Measurements from ENCODE around the gene AIP. TPM values are rescaled to one million over a fixed set of nuclear protein-coding genes. Genes with fewer than 3 reads are reported as not detected.

The AIP gene
- polyA plus RNA-seq, 4 donors = 58.4 to 79.5 (median 70.7) TPM

GRCh38 chr11:67491276-67492068, 8.6 kb downstream of the AIP start:
- no peak for DNase-seq (ENCODE audit: low read depth in 4 of 4, low spot score in 2 of 4)

GRCh38 chr11:67492069-67492727, 9.4 kb downstream of the AIP start:
- no peak for DNase-seq (ENCODE audit: low read depth in 4 of 4, low spot score in 2 of 4)

DNA sequence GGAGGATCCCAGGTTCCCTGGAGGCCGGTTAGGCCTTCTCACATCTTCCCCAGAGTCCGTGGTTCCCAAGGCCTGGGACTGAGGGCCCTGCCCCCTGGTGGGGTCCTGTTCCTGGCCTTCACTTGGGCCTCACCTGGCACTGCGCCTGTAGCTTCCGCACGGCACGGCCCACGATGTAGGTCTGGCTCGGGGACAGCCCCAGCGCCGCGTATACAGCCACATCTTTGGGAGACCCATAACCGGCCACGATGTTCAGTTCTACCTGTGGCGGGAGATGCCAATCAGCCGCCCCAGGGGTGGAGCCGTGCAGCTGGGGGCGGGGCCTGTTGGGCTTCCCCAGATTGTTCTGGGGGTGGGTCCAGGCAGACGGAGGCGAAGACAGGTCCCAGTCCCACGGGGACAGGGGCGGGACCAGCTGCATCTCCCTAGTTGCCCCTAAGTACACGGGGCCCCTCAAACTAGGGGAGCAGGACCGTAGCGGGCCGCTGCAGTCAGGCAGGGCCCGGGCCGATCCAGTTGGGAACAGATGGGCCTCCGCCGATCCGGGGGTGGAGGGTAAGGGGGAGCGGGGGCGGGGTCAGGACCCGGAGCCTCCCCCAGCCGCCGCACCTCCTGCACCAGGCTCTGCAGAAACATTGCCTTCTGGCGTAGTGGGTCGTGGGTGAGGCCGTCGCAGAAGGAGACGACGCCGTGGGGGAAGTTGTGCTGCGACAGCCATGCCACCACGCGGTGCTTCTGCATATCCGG, 10.1 kb downstream of the AIP start:
- no peak for DNase-seq (ENCODE audit: low read depth in 4 of 4, low spot score in 2 of 4)

DNA sequence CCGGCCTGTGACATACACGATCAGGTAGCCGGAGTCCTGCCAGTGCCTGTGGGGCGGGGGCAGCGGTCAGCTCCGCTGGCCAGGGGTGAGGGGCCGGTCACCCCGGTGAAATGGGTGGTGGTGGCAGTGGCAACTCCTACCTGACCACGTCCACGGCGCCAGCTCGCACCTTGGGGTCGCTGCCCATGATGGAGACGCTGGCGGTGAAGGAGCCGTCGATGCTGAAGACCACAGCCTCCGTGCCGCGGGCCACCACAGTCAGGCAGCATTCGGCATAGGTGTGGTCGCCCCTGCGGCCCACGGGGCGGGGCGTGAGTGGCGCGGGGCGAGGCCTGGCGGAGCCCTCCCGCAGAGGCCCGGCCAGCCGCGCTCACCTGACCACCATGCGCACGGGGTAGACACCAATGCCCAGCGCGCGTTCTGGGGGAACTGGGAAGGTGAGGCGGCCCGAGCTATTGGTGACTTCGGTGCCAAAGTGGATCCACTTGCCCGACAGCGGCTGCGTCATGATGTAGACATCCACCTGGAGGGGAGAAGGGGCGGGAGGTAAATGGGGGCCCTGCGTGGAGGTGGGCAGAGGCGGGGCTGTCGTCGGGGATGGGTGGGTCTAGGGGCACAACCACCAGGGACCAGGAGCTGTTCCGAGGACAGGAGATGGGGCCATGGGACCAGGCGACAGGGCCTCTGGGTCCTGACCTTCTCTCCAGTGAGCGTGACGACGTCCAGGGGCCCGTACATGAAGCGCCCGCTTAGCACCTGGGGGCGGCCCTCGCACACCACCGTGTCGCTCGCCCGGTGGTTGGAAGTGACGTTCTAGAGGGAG, 10.9 kb downstream of the AIP start:
- no peak for DNase-seq (ENCODE audit: low read depth in 4 of 4, low spot score in 2 of 4)

GRCh38 chr11:67494371-67495233, 11.8 kb downstream of the AIP start:
- DNase-seq (ENCODE audit: low read depth in 4 of 4, low spot score in 2 of 4) = no peak

DNA sequence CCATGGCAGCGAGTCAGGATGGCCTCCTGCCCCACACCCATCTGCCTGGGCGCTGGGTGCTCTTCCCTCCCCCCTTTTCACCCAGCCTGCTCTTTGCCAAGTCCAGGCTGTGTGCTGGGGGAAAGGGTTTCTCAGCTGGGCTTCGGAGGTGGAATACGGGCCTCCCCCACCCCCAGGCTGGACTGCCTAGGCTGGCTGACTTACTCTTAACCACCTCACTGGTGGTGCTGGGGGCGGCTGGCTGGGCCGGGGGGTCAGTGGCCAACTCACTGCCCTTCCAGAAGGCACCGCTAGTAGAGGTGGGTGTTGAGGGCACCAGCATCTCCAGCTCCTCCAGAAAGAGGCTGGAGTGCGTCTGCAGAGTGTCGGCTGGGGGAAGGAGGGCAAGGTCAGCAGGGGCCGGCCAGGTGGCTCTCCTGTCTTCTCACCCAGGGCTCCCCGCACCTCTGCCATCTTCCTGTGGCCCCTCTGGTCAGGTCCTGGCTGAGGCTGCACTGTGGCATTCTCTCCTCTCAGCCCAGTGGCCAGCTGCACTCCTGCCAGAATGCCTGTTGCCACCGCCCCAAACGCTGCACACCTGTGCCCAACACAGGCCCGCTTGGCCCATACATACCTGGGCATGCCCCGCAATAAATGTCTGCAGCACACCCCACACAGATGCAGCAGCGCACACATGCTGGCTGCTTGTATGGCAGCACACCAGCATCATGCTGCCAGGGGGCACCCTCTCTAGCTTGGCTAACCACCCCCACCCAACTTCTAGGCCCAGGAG, 12.6 kb downstream of the AIP start:
- DNase-seq (ENCODE audit: low read depth in 4 of 4, low spot score in 2 of 4) = no peak

DNA sequence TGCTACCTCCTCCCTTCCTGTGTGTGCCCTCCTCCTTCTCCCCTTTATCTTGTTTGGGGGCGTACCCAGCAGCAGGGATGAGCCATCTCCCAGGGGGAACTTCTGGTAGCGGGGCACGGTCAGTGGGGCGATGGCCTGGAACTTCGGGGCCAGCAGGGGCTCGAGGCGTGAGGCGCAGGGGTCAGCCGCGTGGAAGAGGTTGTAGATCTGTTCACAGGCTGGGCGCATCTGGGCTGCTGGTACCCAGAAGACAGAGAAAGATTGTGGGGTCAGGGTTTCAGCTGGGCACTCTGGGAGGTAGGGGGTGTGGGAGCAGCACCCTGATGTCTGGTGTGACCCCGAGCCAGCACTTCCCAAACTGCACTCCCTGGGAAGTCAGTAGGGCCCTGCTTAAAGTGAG, 13.3 kb downstream of the AIP start:
- DNase-seq (ENCODE audit: low read depth in 4 of 4, low spot score in 2 of 4) = no peak

- no peak for DNase-seq (ENCODE audit: low read depth in 4 of 4, low spot score in 2 of 4)
Observed at GRCh38 chr11:67497656-67498291, 14.9 kb downstream of the AIP start.

DNA sequence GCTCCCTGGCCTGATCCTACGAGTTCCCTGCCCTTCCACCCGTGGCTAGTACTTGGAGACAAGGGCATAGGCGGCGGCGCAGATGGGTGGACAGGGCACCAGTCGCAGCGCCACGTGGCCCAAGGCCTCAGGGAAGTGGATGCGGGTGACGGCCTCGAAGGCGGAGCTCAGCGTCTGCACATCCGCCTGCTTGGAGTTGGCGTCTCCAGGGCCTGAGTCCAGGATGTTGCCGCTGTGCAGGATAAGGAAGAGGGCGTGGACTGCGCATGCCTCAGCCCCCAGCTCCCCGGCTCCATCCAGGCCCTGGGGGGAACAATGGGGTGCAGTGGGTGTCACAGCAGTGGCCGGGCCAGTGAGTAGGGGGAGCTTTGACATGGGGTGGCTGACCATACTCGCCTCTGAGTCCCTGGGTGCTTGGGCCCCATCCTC, 15.7 kb downstream of the AIP start:
- no peak for DNase-seq (ENCODE audit: low read depth in 4 of 4, low spot score in 2 of 4)

DNA sequence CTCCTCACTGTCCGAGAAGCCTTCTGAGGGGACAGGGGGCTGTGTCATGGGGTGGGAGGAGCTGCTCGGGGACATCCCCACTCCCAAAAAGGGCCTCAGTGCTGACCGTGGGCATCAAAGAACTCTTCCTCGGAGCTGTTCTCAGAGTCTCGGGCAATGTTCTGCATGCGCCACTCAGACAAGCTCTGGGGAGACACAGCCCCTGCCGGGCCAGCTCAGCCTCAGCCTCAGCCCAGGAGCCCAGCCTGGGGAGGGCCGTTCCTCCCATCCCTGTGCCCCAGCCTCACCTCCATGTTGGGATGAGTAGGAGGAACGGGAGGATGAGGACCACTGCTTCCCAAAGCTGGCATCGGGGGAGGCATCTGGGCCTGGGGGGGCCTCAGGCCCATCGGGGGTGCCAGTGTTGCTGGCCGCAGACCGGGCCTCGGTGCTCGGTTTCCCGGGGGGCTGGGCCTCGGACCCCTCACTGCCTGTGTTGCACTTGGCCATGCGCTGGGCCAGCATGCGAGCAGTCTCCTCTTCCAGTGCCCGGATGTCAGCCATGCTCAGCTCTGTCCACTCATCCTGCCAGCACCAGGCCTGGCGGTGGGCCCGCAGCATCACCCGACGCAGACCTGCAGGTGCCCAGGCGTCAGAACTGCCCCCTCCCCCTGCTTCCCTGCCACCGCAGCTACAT, 17.1 kb downstream of the AIP start:
- DNase-seq (ENCODE audit: low read depth in 4 of 4, low spot score in 2 of 4) = no peak

GRCh38 chr11:67500484-67500821, 17.6 kb downstream of the AIP start:
- DNase-seq (ENCODE audit: low read depth in 4 of 4, low spot score in 2 of 4) = no peak

- no peak for DNase-seq (ENCODE audit: low read depth in 4 of 4, low spot score in 2 of 4)
Observed at GRCh38 chr11:67500831-67501715, 18.2 kb downstream of the AIP start.

DNA sequence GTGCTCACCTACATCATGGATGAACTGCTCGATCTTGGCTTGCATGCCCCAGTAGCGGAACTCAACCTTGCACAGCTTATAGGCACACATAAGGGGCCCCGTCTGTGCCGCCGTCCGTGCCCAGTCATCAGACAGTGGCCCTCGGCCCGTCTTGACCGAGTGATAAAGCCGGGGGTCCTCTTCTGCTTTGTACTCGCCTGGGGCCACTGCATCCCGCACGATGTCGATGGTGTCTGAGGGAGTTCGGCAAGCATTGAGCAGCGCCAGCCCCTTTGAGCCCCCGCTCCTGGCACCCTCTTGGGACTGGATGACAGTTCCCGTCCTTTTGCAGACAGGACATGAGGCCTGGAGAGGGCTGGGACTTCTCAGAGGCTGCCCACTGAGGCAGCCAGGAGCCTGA, 19.0 kb downstream of the AIP start:
- DNase-seq (ENCODE audit: low read depth in 4 of 4, low spot score in 2 of 4) = no peak

GRCh38 chr11:67502328-67502979, 19.6 kb downstream of the AIP start:
- no peak for DNase-seq (ENCODE audit: low read depth in 4 of 4, low spot score in 2 of 4)

- no peak for DNase-seq (ENCODE audit: low read depth in 4 of 4, low spot score in 2 of 4)
Observed at GRCh38 chr11:67503119-67504004, 20.5 kb downstream of the AIP start.
